B cell (primary cell): ENCODE data around the gene NPAS3.

ENCODE experiments used
- EZH2 ChIP-seq: IDR thresholded peaks from 2 replicates; pipeline ENCODE4 v1.6.1; 2012; ENCODE audit warnings: borderline replicate concordance, low read depth, mild to moderate bottlenecking, moderate library complexity, low read length; ENCODE audit not compliant: insufficient read depth, poor library complexity, severe bottlenecking
- TF ChIP-seq, protein P1 (sequence below): fragments of 200-600 bp; IDR thresholded peaks from one replicate; pipeline ENCODE4 v1.8.0; 2022; ENCODE audit warnings: antibody characterized with exemption, mild to moderate bottlenecking

DNA sequence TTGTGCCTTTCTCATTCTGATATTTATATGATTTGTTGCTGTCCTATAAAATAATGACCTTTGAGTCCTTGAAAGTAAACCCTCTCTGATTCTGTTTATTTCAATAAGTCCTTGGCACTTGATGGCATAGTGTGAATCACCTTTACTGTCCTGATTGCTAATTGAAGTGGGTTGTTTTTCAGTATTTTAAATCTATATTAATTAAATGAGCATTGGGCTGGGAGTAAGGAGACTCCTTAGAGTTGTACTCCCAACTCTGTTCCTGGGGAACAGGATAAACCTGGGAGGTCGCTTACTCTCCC lies 776.5 kb downstream of the NPAS3 start:
- TF ChIP-seq, protein P1, sequence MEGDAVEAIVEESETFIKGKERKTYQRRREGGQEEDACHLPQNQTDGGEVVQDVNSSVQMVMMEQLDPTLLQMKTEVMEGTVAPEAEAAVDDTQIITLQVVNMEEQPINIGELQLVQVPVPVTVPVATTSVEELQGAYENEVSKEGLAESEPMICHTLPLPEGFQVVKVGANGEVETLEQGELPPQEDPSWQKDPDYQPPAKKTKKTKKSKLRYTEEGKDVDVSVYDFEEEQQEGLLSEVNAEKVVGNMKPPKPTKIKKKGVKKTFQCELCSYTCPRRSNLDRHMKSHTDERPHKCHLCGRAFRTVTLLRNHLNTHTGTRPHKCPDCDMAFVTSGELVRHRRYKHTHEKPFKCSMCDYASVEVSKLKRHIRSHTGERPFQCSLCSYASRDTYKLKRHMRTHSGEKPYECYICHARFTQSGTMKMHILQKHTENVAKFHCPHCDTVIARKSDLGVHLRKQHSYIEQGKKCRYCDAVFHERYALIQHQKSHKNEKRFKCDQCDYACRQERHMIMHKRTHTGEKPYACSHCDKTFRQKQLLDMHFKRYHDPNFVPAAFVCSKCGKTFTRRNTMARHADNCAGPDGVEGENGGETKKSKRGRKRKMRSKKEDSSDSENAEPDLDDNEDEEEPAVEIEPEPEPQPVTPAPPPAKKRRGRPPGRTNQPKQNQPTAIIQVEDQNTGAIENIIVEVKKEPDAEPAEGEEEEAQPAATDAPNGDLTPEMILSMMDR: no peak
- TF ChIP-seq EZH2: no peak
